Activated T-cell treated with anti-CD3 and anti-CD28 coated beads for 1 hour (primary cell): Measurements from ENCODE around the gene KCNMA1.
"Not testable (repeated sequence)": the region's sequence is repeated elsewhere in the genome, so short reads cannot be mapped to it uniquely, and the experiment has no call there.

ENCODE experiments used
- DNase-seq: peaks from one replicate; pipeline ENCODE4 v3.0.0-alpha.2; 2020; ENCODE audit warnings: low read depth

KCNMA1 gene

DNA sequence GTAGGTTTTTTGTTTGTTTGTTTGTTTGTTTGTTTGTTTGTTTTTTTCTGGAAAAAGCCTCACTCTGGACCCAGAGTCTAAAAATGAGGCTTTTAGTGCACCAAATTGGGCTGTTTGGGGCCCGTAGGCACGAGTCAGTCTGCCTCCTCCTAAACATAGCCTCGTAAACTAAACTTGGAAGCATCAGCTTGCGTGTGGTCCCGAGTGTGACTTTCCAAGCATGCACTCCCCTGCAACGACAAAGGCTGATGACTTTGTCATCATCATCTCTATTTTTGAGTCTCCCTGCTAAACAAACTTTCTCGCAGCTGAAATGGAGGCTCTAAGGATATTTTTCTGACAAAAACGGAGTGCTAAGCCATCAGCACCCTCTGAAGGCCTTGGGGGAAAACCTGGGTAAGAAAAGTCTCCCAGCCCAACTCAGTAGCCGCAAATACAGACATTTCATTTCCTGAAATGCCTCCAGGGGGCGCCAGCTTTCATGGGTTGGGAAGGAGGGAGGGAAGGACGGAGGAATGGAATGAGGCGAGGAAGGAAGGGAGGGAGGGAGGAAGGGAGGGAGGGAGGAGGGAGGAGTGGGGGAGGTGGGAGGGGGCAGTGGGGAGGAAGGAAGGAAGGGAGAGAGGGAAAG, 245.9 kb downstream of the KCNMA1 start:
- DNase-seq, result no peak

DNA sequence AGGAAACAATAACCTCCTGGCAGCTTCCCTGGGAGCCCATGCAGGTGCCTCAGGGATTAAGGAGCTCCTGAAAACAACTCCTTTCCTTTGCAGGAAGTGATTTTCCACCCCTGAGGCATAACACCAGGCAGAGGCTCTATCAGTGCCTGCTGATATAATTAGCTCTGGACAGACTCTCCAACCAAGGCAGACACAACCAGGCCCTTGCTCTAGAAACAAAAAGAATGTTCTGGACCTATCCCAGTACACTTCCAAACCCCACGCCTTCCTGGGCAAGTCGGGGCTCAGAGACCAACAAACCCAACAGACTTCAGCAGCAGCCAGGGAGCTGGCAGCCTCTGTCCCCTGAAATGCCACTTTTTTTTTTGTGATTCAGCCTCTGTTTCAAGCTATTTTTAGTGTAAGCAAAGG, 247.1 kb downstream of the KCNMA1 start:
- DNase-seq, result no peak

DNA sequence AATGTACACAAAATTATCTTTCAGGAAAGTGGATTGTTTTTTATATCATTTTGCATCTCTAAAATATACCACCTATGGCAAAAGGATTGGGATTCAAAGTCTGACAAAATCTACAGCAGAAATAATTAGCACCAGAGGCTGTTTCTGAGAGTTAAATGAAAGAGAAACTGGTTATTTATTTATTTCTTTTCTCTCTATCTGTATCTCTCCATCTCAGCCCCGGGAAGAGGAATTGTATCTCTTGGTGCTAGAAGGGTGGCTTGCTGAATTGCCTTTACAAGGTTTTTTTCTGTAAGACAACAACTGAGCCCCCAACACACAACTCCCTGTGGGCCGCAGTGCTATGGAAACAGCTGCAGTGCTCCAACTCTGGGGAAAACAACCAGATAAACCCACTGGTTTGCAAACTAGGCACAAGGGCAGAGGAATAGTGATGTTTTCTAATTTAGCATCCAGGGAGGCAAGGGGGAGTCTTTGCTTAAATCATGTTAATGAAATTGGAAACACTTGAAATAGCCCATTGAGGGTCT, 249.0 kb downstream of the KCNMA1 start:
- no peak for DNase-seq

DNA sequence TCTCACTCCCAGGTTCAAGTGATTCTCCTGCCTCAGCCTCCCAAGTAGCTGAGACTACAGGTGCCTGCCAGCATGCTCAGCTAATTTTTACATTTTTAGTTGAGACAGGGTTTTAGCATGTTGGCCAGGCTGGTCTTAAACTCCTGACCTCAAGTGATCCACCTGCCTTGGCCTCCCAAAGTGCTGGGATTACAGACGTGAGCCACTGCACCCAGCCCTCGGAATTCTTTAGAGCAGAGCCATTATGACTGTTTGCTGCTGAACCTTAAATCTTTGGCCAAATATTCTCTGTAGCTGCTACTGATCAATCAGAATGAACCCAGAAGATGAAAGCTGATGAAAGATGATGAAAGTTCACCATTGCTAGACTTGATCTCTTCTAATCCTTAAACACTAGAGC, 249.9 kb downstream of the KCNMA1 start:
- not testable (repeated sequence) for DNase-seq

DNA sequence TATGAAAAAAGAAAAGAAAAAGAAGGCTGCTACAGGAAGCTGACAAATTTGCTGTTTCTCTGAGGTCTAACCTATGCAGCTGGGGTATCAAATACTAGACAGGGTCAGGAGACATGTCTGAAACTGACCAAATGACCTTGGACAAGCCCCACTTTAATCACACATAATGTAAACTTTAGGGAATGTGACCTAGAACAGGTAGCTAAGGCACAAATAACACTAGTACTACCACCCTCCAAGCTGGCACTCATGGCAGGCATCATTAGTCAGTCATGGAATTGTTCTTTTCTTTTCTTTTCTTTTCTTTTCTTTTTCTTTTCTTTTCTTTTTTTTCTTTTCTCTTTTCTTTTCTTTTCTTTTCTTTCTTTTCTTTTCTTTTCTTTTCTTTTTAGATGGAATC, 250.4 kb downstream of the KCNMA1 start:
- DNase-seq, result no peak

DNA sequence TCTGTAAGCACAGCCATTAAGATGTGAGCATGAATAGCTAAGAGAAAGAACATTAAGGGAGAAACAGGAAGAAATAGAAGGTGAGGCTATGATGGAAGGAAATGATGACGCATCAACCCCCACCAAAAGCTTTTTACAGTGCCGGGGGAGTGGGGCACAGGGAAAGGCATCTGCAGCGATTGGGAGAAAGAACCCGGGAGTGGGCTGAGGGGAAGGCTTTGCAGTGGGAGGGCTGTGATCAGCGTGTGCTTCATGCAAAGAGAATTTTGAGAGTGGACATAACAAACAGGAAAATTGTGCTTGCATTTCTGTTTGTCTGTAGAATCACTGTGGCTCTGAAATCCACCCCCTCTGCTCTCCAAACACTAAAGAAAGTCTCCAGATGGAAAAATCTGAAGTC, 250.8 kb downstream of the KCNMA1 start:
- no peak for DNase-seq

DNA sequence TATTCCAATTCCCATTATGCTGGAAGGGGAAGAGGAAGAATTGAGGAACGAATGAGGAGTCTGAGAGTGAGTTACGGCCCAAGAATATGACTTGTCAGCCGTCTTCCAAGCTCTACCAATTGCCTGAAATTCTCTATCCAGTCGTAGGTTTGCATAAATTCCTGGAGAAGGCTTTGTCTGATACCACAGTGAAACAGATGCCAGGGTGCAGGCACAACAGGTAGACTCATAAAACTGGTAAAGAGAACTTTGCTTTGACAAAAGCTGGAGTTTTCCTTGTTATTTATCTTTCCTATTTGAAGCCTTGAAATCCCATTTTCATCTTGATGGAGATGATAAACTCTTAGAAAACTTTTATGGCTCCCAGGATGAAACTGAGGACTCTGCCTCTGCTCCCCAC, 251.2 kb downstream of the KCNMA1 start:
- DNase-seq, result no peak

DNA sequence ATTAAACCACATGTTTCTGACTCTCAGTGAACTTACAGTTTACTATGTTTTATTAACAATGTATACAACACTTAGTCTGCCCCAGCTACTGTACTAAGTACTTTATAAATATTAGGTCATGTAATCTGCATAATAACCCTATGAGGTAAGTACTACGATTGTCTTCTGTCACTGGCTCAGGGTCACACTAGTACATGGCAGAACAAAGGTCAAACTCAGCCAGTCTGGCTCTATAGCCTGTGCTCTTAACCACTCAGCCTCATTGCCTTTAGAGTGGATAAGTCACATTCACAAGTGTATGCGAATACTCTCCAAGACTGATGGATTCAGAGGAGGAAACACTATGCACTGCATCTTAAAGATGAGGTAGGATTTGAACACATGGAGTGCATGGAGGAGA, 252.3 kb downstream of the KCNMA1 start:
- no peak for DNase-seq

DNA sequence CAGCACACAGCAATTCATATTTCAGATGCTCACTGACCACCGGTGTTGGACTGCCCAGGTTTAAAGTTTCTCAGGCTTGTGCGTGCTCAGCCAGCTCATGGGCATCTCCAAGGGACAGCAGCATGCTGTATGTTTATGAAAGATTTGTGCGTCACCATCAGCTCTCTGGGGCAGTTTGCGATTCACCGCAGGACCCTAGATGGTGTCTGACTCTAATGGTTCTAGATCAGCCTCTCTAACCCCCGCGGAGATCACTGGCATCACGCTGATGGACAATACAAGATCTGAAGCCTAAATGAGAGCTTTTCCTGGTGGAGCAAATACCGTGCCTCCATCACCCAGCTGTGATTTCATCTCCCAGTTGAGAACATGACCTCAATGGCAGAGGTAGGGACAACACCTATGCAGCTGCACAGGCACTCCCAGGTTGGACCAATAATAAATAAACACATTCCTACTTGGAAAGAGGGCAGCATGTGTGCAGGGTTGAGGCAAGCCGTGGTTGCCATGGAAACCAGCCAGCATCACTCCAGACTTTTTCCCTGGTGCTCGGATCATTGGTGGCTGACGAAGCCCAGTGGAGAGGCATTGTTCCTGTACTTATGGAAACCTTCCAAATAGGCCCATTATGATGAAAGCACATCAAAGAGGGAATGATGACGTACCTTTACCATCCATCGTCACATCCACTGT, 253.6 kb downstream of the KCNMA1 start:
- no peak for DNase-seq

DNA sequence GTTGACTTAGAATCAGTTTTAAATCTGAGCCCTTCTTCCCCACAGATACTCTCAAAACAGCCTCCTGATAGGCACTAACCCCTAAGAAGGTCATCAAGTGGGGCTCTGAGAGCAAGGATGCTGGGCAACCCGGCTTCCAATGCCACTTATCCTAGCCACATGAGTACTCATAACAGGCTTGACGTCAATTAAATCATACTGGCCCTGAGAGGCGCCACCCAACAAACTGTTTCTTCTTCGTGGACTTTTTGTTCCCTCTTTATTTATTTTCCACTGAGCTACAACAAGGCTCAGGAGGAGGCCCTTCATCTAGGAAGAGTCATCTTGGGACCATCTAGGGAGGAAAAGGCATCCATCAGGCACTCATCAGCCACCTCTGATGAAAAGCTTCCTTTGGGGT, 255.9 kb downstream of the KCNMA1 start:
- DNase-seq, result no peak

DNA sequence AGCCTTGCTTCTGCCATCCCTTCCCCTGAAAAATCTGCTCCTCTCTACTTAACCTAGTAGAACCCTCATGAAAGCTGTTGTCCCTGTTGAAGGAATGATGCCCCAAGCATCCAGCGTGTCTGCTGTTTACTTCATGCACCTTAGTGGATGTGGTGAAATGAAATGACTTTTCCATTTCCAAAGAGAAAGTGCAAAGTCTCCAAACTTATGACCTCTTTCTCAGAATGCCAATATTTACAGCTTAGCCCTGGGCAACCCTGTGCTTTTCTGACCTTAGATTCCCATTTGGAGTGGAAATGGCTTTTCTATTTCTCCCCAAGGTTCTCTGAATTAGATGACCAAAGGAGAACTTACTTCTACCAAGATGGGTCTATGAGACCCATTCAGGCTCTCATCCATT, 256.9 kb downstream of the KCNMA1 start:
- no peak for DNase-seq

DNA sequence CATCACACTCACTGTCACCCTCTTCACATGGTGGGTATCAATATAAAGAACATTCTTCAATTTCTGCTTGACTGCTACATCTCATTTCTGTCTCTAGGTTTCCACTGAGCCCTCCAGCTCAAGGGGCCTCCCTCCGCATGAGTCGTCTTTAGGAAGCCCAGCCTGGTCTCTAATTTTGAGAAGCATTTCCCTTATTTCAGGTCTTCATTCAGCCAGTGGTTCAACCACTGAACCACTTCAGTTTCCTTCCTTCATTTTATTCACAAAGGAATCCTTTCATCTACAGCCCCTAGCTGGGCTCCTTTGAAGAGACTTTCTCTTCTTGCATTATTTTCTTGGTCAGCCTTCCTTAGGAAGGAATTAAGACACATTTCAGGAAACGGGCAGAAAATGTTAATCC, 257.4 kb downstream of the KCNMA1 start:
- no peak for DNase-seq

DNA sequence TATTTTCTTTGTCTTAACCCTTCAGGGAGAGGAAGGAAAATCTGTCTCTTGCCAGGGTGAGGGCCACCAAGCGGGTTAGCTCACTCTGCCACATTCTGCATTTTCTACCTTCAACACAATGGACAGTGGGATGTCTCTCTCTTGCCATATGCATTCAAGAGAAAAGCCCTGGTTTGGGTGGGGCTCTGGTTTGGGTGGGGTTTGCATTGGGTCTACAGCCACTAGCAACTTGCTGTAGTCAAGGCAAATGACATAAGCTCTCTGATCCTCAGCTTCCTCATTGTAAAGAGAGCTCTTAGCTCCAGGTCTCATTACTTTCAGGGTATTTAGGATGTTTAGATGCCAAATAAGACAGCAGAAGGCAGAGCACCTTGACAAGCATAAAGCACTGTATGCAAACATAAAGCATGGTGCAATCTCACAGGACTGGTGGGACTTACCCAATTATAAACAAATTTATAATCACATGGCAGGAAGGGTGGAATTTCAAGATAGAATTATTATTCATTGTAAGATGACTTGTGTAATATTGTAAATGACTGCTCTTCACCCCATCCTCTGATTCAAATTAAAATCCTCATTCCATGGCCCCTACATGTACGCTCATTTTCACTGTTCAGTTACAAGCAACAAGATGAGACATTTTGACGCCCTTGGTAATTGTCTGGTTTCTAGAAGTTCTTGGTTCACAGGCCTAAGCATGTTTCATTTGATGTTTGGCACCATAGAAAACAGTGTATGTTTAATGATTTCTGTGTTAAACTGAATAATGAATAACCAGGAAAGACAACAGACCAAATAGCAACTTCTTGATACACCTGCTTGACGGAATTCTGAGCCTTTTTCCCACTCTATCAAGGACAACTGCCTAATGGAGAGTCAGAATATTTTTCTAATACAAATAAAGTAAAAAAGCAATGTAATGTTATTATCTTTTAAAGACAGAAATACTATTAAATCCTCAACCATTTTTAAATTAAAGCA, 258.9 kb downstream of the KCNMA1 start:
- DNase-seq, result no peak

DNA sequence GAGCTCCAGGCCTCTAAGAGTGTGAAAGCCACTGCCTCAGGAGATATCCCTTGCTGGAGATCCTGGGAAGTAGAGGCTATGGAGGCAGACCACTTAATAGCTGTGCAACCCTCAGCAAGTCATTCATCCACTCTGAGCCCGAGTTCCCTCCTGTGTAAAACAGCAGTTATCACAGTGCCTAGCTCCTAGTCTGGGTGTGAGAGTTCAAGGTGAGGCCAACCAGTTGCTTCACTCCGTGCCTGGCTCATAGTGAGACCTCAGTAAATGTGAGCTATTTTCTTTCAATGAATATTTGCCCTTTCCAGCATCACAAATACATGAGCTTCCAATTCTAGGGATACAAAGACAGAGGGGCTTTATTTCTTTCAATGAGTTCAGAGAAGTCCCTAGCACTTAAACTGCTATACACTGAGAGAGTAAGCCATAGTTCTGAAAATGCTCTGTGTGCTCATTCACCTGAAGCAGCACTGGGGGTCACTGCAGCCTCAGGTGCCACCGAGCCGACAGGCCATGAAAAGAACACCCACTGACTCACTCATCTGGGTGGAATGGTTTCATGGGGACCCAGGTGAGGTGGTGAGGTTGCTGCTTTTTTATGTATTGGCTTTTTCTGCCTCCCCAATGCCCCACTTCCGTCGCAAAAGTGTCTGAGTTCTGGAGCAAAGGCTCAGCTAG, 259.8 kb downstream of the KCNMA1 start:
- no peak for DNase-seq

DNA sequence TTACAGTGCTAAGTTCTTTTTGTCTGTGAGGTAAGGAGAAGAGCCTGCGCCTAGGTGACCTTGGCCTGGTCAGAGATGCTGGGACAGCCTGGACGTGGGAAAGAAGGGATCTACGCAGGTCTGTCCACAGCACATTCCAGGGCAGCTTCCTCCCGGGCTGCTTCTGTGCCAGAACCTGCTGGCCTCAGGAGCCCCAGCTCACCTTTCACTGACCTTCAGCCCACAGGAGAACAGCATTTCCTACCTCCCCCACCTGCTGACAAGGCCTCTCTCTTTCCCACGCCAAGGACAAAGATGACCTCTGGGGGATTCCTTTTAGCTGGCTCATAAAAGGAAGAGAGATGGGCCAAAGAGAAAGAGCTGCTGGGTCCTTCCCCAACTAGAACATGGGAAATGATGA, 260.6 kb downstream of the KCNMA1 start:
- DNase-seq, result no peak

DNA sequence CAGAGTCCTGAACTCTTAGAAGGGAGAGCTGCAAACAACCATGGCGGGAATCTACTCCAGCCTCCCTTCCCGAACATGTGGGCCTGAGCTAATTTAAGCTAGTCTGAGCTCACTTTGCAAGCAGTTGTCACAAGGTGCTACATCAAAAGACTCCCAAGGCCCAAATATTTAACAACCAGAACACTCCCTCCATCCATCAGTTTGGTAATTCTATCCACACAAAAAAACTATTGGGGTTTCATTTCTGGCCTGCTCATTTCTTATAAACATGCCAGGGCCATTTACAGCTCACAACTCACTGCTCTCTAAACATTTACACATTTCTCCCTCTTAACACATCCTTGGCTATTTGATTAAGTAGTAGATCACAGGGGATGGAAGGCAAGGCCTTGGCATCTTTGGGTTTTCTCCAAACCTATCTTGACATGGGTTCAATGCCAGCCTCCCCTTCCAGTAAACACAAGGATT, 263.4 kb downstream of the KCNMA1 start:
- DNase-seq, result no peak

DNA sequence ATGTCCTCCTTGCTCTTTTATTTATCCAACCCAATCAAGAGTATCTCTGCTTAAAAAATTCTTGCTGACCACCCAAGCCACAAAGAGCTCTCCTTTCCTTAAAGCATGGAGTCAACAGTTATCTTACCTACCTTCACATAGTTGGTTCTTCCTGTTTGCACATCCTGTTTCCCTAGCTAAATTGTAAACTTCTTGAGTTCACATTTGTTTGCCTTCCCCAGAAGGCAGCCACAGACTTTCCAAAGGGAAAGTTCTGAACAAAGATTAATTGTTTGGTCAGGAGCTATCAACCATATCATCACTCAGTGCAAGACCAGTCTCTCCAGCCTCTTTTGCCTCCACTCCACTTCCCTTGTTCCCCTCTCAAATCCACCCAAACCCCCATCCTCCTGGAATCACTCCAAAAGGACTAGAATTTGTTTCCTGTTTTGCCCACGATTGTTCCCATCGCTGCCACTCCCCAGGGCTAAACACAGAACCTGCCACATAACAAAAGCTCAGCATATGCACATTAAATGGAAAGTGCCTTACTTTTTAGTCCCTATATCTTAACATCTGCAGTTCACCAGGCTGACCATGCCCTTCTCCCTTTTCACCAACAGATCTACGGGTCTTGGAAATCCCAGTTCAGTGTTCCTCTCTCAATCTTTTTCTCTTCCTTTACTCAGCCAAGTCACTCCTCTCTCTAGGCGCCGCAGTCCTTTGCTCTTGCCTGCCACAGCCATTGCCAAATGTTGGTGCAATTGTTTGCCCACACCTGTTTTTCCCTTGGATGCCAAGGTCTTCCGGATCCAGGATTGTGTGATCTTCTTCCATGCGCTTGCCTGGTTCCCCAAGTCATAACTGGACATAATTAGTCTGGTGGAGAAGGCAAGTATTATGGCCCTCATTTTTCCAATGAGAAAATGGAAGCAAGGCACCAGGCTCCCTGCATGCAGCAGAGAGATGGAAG, 265.5 kb downstream of the KCNMA1 start:
- DNase-seq, result no peak

DNA sequence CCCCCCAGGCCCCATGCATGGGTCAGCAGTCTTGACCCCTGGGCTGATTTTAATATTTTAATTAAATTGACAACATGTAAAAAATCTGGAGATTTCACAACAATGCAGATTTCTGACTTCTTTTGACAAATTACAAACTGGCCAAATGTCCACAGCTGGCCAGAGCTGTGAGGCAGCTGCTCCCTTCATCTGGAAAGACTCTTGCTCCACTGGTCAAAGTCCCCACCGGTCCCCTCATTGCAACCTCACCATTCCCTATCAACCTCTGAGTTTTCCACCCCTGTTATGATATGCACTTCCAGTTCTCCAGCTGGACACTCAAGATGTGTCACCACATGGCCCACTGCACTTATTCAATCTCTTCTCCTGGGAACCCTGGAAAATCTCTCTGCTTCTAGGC, 266.2 kb downstream of the KCNMA1 start:
- DNase-seq, result no peak

DNA sequence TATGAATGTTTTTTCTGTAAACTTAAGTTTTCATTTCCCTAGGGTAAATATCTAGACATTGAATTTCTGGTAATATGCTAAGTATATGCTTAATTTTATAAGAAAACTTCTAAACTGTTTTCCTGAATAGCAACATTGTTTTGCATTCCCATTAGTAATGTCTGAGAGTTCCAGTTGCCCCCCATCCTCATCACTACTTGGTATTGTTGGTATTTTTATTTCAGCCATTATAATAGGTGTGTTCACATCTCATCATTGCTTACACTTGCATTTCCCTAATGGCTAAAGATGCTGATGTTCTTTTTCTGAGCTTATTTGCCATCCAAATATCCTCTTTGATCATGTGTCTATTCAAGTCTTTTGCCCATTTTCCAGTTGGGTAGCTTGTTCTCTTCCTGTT, 269.6 kb downstream of the KCNMA1 start:
- DNase-seq, result no peak

DNA sequence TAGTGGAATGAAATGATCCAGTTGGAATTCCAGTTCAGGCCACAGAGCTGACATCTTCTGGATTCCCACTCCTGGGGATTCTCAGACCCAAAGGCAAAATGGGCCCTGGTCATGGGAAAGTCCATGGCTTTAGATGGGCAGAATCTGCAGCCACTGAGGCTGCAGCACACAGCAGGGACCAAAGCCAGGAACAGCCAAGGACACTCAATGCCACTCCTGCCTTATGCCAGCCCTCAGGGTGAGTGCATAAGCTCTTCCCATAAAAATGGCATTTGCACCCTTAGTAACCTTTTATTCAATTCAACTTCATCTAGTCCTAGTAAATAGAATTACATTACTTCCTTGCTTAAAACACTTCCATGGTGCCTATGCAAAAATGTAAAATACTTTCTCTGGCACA, 274.4 kb downstream of the KCNMA1 start:
- no peak for DNase-seq

DNA sequence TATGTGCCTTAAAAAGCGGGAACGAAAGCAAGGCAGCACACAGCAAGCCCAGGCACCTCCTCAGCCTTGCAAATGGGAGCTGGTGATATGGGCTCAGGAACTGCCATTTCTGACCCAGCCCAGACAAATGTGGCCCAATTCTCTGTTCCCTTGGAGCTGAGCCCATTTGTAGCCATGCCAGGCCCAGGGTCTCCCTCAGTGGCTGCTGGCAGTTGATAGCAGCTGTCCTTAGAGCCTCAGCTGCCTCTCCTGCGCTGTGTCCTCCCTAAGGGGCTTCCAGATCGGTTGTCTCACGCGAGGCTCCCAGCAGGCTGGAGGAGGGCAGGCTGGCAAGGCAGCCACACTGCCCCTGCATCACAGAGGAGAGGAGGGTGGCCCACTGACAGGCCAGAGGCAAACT, 275.8 kb downstream of the KCNMA1 start:
- no peak for DNase-seq
